ENCODE data around the gene ERCC8. TPM values are rescaled to one million over a fixed set of nuclear protein-coding genes. Genes with fewer than 3 reads are reported as not detected.

Gene ERCC8
- total and polyA plus RNA-seq, 2 of the 8 experiments (the other 6 are each of a cell fraction or from before 2014, with no cell fraction given), result 17.3 TPM

DNA sequence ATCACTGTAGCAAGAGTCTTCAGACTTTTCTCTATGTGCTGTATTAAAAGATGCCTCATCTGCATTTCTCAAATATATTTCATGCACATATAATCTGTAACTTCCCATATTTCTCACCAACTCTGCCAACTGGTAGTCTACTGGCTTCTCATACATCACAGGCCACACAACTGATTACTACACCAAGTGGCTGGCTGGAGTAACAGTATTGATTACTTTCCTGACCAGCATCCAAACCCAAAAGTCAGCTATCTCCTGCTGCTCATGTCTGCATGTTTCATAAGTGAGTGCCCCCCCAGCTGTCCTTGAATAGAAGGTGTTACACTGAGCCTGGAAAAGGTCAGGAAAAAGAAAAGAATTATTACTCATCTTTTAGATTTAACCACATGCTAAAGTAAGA is 17.4 kb downstream of the ERCC8 start (continued):
- TF ChIP-seq, protein P1, sequence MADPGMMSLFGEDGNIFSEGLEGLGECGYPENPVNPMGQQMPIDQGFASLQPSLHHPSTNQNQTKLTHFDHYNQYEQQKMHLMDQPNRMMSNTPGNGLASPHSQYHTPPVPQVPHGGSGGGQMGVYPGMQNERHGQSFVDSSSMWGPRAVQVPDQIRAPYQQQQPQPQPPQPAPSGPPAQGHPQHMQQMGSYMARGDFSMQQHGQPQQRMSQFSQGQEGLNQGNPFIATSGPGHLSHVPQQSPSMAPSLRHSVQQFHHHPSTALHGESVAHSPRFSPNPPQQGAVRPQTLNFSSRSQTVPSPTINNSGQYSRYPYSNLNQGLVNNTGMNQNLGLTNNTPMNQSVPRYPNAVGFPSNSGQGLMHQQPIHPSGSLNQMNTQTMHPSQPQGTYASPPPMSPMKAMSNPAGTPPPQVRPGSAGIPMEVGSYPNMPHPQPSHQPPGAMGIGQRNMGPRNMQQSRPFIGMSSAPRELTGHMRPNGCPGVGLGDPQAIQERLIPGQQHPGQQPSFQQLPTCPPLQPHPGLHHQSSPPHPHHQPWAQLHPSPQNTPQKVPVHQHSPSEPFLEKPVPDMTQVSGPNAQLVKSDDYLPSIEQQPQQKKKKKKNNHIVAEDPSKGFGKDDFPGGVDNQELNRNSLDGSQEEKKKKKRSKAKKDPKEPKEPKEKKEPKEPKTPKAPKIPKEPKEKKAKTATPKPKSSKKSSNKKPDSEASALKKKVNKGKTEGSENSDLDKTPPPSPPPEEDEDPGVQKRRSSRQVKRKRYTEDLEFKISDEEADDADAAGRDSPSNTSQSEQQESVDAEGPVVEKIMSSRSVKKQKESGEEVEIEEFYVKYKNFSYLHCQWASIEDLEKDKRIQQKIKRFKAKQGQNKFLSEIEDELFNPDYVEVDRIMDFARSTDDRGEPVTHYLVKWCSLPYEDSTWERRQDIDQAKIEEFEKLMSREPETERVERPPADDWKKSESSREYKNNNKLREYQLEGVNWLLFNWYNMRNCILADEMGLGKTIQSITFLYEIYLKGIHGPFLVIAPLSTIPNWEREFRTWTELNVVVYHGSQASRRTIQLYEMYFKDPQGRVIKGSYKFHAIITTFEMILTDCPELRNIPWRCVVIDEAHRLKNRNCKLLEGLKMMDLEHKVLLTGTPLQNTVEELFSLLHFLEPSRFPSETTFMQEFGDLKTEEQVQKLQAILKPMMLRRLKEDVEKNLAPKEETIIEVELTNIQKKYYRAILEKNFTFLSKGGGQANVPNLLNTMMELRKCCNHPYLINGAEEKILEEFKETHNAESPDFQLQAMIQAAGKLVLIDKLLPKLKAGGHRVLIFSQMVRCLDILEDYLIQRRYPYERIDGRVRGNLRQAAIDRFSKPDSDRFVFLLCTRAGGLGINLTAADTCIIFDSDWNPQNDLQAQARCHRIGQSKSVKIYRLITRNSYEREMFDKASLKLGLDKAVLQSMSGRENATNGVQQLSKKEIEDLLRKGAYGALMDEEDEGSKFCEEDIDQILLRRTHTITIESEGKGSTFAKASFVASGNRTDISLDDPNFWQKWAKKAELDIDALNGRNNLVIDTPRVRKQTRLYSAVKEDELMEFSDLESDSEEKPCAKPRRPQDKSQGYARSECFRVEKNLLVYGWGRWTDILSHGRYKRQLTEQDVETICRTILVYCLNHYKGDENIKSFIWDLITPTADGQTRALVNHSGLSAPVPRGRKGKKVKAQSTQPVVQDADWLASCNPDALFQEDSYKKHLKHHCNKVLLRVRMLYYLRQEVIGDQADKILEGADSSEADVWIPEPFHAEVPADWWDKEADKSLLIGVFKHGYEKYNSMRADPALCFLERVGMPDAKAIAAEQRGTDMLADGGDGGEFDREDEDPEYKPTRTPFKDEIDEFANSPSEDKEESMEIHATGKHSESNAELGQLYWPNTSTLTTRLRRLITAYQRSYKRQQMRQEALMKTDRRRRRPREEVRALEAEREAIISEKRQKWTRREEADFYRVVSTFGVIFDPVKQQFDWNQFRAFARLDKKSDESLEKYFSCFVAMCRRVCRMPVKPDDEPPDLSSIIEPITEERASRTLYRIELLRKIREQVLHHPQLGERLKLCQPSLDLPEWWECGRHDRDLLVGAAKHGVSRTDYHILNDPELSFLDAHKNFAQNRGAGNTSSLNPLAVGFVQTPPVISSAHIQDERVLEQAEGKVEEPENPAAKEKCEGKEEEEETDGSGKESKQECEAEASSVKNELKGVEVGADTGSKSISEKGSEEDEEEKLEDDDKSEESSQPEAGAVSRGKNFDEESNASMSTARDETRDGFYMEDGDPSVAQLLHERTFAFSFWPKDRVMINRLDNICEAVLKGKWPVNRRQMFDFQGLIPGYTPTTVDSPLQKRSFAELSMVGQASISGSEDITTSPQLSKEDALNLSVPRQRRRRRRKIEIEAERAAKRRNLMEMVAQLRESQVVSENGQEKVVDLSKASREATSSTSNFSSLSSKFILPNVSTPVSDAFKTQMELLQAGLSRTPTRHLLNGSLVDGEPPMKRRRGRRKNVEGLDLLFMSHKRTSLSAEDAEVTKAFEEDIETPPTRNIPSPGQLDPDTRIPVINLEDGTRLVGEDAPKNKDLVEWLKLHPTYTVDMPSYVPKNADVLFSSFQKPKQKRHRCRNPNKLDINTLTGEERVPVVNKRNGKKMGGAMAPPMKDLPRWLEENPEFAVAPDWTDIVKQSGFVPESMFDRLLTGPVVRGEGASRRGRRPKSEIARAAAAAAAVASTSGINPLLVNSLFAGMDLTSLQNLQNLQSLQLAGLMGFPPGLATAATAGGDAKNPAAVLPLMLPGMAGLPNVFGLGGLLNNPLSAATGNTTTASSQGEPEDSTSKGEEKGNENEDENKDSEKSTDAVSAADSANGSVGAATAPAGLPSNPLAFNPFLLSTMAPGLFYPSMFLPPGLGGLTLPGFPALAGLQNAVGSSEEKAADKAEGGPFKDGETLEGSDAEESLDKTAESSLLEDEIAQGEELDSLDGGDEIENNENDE (IDR thresholded peaks at IDR 0.05; ENCODE audit: insufficient replicate concordance, low read length), result no peak
- TF ChIP-seq ATF2 (IDR thresholded peaks at IDR 0.05; ENCODE audit: low read length) (no peak), CREB1 (IDR thresholded peaks at IDR 0.05) (no peak), SRF (IDR thresholded peaks at IDR 0.05; ENCODE audit: low read depth, low read length) (no peak), CHD2 (IDR thresholded peaks at IDR 0.05; ENCODE audit: low read length) (no peak), MAFK (IDR thresholded peaks at IDR 0.05; ENCODE audit: low read depth, low read length) (no peak), CBX5 (IDR thresholded peaks at IDR 0.05; ENCODE audit: low read depth, low read length) (no peak), CHD1 (IDR thresholded peaks at IDR 0.05; ENCODE audit: low read depth, low read length) (no peak), EGR1 (IDR thresholded peaks at IDR 0.05; ENCODE audit: borderline replicate concordance, low read depth, low read length) (no peak), TAF7 (optimal IDR thresholded peaks at IDR 0.05; ENCODE audit: borderline replicate concordance, low read depth, low read length) (no peak)
